GM19463 (cell line): ENCODE results near the gene GSTM4.

Experiments used
- ATAC-seq: cut with Tn5 transposase; IDR thresholded peaks from one replicate; pipeline ENCODE4 v1.9.1; 2021; ENCODE audit warnings: mild to moderate bottlenecking, moderate library complexity; ENCODE audit not compliant: unreplicated experiment

Gene GSTM4

DNA sequence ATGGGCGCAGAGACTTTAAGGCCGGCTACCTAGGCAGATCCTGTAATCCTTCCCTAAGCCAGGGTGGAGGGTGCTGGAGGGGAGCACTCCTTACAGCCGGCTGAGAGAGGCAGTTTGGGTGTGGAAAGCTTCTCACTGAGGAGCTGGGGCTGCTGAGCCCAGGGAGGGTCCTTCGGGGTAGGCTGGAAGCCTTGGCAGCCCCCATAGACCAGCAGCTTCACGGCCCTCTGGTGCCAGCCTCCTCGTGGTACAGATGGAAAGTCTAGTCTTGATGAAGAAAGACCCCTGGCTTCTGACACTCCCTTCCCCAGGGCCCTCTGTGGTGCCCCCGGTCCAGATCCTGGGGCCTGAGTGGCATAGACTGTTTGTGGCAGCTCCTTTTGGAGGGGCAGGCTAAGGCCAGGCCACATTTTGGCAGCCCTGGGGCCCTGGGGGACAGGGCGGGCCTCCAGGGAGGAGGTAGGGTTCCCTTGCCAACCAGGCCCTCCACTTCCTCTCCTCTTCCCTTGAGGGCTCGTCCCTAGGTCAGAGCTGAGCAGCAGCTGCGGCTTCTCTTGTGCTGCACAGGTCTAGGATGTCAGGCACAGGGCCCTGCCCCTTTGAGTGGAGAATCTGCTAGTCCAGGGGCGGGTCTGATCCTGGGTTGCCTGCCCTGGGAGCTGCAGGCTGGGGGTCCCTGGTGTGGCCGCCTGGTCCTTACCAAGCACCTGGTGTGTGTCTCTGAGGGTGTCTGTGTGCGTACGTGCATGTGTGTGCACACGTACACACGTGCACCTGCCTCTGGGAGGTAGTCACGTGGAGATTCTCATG lies 31.5 kb upstream of the GSTM4 start:
- no peak for ATAC-seq

DNA sequence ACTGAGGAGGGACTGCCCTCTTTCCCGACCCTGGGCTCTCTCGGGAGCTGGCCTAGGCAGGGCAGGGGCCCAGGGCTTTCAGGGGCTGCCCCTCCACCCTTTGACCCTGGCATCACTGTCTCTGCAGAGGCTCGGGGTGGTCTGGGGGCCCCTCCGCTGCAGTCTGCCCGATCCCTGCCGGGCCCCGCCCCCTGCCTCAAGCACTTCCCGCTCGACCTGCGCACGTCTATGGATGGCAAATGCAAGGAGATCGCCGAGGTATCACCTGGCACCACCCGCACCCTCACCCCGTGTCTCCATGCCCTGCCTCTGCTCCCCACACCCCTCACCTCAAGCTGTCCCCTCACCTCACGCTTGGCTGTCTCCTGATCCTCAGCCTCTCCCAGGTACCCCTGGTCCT lies 30.7 kb upstream of the GSTM4 start:
- ATAC-seq: no peak

DNA sequence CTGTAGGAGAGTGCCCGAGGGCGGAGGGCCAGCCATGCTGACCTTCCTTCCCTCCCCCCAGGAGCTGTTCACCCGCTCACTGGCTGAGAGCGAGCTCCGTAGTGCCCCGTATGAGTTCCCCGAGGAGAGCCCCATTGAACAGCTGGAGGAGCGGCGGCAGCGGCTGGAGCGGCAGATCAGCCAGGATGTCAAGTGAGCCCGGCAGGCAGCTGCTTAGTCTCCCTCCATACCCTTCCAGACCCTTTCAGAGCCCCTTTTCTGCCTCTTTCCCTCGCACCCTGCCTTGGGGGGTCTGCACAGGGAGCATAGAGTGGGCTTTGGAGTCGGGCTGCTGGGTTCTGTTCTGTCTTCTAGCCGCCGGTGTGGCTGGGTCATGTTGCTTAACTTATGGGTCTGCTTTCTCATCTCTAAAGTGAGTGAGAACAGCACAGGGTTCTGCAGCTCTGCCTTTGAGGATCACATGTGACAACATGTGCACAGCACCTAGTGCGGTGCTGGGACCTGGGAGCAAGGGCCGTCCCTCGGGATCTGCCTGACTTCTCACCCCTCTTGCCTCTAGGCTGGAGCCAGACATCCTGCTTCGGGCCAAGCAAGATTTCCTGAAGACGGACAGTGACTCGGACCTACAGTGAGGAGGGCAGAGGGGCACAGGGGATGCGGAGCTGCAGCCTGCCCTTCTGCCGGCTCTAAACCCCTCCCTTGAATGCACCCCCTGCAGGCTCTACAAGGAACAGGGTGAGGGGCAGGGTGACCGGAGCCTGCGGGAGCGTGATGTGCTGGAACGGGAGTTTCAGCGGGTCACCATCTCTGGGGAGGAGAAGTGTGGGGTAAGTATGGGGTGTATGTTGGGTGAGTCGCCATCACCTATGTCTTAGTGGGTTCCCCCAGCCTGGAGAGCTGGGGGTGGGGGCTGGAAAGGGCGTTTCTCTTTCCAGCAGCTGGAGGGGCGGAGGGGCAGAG lies 30.0 kb upstream of the GSTM4 start:
- ATAC-seq: no peak

DNA sequence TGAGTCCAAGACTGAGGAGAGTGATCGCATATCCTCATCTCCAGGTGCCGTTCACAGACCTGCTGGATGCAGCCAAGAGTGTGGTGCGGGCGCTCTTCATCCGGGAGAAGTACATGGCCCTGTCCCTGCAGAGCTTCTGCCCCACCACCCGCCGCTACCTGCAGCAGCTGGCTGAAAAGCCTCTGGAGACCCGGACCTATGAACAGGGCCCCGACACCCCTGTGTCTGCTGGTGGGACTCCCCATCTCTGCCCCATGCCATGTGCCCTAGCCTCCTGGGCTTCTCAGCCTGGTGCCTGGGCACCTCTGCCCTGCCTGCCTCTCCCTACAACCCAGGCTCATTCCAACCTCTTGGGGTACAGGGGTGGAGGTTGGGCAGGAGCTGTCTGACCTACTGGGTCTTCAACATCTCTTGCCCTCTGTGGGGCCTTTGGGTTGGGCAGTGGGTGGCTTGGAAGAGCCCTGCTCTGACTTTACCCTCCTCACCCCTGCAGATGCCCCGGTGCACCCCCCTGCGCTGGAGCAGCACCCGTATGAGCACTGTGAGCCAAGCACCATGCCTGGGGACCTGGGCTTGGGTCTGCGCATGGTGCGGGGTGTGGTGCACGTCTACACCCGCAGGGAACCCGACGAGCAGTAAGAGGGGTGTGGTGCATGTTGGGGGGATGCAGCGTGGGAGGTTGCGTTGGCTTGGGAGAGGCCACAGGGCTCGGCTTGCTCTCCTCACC lies 29.1 kb upstream of the GSTM4 start:
- no peak for ATAC-seq

DNA sequence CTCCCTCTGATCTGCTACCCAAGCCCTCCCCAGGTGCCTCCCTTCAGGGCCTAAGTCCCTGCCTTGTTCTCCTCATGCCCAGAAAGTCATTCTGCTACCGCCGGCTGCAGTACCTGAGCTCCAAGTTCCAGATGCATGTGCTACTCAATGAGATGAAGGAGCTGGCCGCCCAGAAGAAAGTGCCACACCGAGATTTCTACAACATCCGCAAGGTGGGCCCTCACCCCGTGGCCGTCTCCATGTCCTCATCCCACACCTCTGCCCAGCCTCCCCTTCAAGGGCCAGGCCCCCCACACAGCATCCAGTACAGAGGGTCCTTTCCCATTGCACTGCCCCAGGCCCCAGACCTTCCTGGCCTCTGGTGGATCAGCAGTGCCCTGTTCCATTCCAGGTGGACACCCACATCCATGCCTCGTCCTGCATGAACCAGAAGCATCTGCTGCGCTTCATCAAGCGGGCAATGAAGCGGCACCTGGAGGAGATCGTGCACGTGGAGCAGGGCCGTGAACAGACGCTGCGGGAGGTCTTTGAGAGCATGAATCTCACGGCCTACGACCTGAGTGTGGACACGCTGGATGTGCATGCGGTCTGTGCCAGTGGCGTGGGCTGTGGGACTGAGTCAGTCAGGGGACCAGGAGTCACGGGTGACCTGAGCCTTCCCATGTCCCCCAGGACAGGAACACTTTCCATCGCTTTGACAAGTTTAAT lies 28.1 kb upstream of the GSTM4 start:
- ATAC-seq: no peak

DNA sequence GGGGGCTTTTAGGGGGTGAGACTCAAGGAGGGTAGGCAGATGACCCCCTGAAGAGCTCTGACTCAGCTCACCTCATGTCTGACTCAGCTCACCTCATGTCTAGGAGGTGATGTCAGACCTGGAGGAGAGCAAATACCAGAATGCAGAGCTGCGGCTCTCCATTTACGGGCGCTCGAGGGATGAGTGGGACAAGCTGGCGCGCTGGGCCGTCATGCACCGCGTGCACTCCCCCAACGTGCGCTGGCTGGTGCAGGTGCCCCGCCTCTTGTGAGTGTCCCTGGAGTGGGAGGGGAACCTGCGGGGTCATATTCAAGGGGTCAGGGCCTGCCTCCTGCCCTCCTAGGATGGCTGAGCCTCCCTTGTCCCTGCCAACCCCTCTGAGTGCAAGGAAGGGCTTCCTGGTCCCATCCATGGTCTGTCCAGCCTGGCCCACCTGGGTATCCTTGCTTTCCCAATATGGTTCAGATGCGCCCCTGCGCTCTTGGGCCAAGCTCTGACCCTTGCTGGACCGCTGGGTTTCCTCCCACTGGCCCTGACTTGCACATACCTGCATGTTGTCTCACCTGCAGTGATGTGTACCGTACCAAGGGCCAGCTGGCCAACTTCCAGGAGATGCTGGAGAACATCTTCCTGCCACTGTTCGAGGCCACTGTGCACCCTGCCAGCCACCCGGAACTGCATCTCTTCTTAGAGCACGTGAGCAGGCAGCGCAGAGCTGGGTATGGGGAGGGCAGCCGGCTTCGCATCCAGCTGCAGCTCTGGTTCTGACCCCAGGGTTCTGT lies 27.2 kb upstream of the GSTM4 start:
- no peak for ATAC-seq

DNA sequence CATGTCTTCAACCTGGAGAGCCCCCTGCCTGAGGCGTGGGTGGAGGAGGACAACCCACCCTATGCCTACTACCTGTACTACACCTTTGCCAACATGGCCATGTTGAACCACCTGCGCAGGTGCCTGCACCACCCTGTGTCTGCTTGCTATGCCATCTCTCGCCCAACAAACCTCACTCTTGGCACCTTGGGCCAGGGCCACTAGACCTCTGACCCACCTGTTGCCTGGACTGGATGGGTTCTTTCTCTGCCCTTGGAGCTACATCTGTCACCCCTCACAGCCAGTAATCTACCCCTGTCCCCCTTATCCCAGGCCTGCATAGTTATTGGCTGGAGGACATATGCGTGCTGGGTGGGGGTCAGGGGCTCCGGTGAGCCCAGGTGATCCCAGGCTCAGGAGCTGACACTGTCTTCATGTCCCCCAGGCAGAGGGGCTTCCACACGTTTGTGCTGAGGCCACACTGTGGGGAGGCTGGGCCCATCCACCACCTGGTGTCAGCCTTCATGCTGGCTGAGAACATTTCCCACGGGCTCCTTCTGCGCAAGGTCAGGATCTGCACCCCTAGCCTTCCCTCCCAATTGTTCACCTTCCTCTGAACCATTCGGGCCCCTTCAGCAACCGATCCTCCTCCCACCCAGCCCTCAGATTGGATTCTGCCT lies 26.4 kb upstream of the GSTM4 start:
- no peak for ATAC-seq

DNA sequence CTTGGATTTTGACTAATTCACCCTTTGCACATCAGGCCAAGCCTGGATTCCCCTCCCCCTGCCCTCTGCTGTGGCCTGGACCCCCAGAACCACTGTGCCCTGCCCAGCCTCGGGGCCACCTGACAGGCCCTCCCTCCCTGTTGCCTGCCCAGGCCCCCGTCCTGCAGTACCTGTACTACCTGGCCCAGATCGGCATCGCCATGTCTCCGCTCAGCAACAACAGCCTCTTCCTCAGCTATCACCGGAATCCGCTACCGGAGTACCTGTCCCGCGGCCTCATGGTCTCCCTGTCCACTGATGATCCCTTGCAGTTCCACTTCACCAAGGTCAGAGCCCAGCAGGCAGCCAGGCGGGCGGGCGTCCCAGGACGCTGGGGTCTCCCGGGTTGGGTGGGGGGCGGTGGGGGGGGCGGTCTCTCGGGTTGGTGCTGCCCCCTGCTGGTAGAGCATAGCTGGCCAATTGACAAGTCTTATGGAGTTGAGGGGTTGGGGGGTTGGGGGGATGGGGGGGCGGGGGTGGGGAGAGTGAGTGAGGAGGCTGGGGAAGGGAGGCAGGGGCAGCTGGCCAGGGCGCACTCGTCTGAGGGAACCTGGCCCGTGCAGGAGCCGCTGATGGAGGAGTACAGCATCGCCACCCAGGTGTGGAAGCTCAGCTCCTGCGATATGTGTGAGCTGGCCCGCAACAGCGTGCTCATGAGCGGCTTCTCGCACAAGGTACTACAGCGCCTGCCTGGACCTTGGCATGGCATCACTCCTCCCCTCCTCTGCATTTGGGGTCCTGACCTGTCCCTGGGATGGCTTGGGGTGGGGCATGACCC lies 25.6 kb upstream of the GSTM4 start:
- no peak for ATAC-seq

DNA sequence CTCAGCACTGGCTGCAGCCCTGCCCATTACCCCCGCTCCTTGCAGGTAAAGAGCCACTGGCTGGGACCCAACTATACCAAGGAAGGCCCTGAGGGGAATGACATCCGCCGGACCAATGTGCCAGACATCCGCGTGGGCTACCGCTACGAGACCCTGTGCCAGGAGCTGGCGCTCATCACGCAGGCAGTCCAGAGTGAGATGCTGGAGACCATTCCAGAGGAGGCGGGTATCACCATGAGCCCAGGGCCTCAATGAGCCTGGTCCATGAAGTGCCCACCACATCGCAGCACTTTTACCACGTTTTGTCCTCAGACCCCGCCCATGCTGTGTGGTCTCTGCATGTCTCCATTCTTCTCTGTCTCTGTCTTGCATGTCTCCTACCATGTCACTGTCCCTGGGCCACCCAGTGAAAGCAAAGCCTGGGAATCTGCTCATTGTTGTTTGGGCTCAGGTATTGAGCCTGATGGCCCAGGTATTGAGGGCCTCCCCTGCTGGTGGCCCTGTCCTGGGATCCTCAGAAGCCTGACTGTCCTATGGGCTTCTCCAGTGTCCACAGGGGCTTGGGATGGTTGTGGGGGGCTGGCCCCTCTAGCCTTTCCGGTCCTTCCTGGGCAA lies 24.9 kb upstream of the GSTM4 start:
- ATAC-seq: no peak

DNA sequence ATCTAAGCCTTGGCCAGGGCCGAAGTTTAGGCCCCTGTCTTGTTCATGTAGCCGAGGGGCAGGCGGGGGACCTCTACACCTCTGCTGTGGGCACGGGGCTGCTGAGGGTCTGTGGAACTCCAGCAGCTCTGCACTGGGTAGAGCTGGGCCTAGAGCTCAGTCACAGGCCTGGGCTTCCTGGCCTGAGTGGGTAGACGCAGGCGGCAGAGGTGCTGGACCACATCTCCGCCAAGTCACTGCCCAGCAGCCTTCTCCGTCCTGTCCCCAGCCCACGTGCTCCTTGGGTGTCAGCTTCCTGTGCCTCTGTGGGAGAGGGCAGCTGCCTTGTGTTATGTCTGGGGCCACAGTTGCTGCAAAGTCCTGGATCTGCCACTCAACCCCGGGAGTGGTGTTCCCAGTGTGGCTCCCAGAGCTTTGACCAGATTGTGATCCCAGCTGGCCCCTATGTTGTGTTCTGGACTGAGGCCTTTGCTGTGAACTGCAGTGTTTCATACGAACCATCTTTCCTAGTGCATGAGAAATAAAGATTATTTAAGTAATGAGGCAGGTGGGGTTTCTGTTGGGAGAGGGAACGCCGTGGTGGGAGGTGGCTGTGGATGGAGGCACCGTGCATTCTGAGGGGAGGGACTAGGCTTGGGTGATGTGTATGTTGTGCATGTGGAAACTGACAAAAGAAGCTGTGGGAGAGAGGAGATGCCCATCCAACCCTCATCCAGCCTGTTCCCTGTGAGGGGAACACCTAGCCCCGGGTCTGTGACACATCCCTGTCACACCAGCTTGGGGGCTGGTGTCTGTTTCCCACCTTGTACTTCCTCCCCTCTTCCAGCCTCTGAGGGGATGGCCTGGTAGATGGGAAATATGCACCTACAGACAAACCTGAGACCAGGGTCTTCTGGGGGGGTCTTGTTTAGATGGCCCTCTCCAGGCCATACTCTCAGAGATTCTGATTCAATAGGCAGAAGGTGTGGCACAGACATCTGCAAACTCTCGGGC lies 24.1 kb upstream of the GSTM4 start:
- ATAC-seq: no peak

DNA sequence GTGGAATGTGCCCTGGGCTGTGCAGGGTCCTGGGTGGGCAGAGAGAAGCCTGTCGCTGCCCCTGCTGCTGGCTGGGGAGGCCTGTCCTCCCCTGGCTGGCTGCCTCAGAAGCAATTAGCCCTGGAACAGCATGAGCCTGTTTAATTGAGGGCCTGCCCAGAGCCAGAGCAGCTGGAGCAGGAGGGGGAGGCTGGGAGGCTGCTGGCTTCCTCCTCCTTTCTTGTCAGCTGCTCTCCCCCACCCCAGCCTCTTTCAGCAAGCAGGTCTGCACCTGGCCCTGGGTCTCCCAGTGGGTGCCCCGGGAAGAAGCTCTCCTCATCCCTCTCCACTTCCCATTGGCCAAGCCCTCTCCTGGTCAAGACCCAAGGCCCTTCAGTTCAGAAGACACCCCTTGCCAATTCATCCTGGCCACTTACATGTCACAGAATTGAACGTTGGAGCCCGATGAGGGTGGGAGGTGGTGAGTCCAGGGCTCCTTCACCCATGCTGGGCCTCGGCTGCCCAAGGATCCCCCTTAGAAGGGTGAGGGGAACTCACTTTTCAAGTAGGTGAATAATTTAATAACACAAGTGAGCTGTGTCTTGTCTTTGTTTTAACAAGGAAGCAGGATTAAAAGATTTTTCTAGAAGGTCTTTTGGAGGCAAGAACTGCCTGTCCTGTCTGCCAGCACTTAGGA lies 23.1 kb upstream of the GSTM4 start:
- no peak for ATAC-seq

DNA sequence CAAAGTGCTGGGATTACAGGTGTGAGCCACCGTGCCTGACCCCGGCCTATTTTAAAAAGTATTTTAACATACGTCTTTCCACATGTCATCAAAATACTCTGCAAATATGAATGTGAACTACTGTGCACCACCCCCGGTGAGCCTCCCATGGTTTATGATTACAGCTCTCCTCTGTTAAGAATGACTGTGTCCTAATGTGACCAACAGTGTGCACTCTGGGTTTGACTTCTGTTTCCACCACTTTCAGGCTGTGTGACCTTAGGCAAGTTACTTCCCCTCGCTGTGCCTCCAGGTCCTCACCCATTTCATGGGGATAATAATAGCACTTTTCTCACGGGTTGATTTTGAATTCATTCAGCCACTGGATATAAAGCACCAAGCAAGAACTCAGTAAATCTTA lies 21.6 kb upstream of the GSTM4 start:
- ATAC-seq: no peak

DNA sequence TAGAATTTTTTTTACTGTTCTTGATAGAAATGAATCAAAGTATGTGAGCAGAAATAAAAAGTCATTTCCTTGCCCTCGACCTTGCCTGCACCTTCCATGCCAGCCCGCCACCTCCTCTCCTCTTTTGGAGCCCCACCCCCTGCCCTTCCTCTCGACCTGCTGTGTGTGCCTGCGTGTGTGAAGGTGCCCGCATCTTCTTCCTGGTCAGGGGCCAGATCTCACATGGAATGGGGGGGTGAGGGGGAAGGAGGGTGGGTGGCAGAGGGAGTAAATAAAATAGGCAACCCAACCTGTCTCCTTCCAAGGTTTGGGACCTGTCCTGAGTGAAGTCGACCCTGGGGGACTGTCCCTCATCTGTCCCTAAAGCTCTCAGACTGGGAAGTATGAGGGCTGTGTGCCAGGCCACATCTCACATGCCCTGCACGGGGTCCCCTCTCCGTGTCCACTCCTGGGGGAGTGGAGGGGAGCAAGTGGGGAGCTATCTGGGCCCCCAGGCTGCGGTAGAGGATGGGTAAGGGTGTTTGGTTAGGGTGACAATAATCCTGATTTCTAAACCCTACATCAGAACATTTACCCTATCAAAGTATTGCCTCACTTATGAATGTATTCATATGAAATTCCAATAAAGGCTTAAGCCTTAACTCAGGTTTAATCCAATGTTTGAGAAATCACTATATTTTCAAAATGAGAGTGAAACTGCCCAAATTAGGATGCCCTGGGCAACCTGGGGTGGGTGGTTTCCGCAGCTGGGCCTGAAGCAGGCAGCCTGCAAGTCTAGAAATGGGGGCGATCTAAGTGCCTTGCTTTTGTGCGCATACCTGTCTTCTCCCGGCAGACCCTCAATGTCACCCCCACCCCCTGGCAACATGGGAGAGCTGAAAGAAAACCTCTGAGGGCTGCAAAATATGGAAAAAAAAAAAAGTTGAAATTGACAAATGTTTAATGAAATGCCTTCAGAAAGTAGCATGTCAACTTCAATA lies 20.8 kb upstream of the GSTM4 start:
- no peak for ATAC-seq

DNA sequence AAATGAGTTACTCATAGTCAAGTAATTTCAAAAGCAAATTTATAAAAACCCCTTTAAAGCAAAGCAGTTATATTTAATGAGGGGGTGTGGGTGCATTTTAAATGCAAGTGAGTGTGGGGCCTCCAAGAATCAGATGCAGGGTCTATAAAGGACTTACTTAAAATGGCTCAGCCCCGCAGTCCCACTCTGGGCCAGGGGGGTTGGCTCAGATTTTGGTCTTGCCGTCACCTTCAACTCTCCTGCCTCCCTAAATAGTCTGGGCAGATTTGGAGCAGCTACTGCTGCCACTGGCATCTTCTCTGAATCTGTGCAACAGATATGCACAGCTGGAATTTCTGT lies 20.1 kb upstream of the GSTM4 start:
- ATAC-seq: no peak

DNA sequence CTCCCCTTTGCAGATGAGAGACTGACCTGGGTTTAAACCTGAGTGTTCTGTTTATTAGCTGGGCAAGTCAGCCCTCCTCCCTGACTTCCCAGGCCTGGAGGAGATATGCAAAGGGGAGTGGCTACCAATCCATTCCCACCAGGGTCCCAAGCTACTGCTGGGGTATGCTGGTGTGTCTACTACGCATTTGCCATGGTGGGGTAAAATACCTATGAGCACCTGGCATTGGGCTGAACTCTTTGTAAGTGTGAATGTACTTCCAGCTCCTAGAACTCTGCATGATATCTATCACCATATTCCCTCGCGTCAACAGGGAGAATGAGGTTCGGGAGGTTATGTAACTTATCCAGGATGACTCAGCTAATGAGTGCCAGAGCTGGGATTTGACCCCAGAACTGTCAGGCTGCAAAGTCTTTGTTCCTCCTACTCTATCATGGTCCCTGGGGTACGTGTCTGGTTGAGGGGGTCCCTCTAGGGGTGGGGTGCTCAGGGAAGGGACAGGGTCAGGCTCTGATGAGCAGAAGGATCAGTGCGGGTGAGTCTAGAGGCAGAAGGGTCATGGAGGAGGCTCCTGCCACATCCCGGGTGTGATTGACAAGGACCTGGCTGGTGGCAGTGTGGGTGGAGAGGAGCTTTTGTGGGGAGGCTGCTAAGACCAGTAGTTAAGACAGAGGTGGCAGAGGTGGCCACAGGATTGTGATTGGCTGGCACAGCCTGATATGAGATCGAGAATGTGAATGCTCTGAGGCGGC lies 19.5 kb upstream of the GSTM4 start:
- ATAC-seq: no peak
